Activated B cell treated with CpG ODN at 0.5 μM for 24 hours (primary cell): Measurements from ENCODE around the gene CADM1. TPM values are rescaled to one million over a fixed set of nuclear protein-coding genes. Genes with fewer than 3 reads are reported as not detected.

Source experiments
- ATAC-seq: fragments of 200-7000 bp; cut with Tn5 transposase; one replicate; pipeline ENCODE4 v1.10.0; 2021; ENCODE audit warnings: low read depth, mild to moderate bottlenecking, moderate library complexity
- CTCF ChIA-PET: fragments of 350-600 bp; sonication (Branson Sonifier 250); formaldehyde crosslinking; loops from one replicate; lab custom pipeline; 2021; ENCODE audit warnings: antibody characterized with exemption; lab: Charles Lee
- POLR2A ChIA-PET: fragments of 350-600 bp; sonication (Branson Sonifier 250); formaldehyde crosslinking; loops from one replicate; lab custom pipeline; 2021; ENCODE audit warnings: antibody characterized with exemption; lab: Charles Lee
- DNase-seq: peaks from one replicate; pipeline ENCODE4 v3.0.0; 2022
- H3K27ac Mint-ChIP-seq: one replicate; pipeline ENCODE4 v1.8.0; 2020; ENCODE audit warnings: mixed read lengths
- H3K27me3 Mint-ChIP-seq: one replicate; pipeline ENCODE4 v1.8.0; 2021; ENCODE audit warnings: mixed read lengths
- H3K36me3 Mint-ChIP-seq: one replicate; pipeline ENCODE4 v1.8.0; 2021; ENCODE audit warnings: low read depth, mixed read lengths
- H3K4me1 Mint-ChIP-seq: one replicate; pipeline ENCODE4 v1.8.0; 2021; ENCODE audit warnings: mixed read lengths
- H3K4me3 Mint-ChIP-seq: one replicate; pipeline ENCODE4 v1.8.0; 2020; ENCODE audit warnings: mild to moderate bottlenecking, mixed read lengths
- H3K9me3 Mint-ChIP-seq: one replicate; pipeline ENCODE4 v1.8.0; 2020; ENCODE audit warnings: mixed read lengths
- CTCF ChIP-seq: fragments of 200-600 bp; IDR thresholded peaks from one replicate; pipeline ENCODE4 v1.8.0; 2022; ENCODE audit warnings: antibody characterized with exemption, mild to moderate bottlenecking
- intact Hi-C: fragments of 100-400 bp; cut with micrococcal nuclease; formaldehyde crosslinking; loops from one replicate; pipeline ENCODE4 v1.15.1; 2024
- total RNA-seq: library from RNA; stranded (reverse); gene quantifications from 2 replicates; pipeline ENCODE4 v1.2.3, GENCODE V29; 2022

CADM1 gene
- total RNA-seq, 1 donor from 2014 or later: 0.86 TPM

GRCh38 chr11:115251126-115251525, 253.1 kb downstream of the CADM1 start:
- Mint-ChIP-seq H3K4me1 (peaks cover 4% of the 10 kb centered on the region), H3K36me3 (no peaks in the 10 kb centered on the region), H3K27me3 (no peaks in the 10 kb centered on the region), H3K4me3 (no peak overlapping the region), H3K27ac (no peak overlapping the region), H3K9me3 (no peaks in the 10 kb centered on the region)
- ChIA-PET CTCF (no interaction called here), POLR2A (no interaction called here)
- ATAC-seq (no peak), DNase-seq (no peak)
- no peak for TF ChIP-seq CTCF
- intact Hi-C loops: no loop called here

DNA sequence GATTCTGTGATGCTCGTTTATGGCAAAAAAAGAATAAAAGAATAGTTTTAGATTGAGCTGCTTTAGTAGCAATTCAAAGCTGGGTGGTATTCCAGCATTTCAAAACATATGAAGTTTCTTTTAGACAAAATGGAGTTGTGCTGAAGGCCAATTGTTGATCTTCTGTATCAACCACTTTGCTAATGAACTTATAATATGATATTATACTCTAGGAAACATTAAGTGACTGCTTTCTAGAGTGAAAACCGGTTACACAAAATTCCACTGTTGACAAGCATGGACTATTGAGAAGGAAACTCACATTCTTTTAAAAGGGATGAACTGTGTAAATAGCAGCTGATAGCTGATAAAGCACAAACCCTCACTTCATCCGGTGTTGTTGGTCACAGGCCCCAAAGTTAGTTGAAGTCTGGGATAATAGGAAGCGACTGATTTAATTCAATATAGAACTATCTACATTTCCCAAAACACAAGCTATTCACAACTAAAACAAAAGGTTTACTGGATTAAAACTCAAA, 255.1 kb downstream of the CADM1 start:
- Mint-ChIP-seq H3K9me3 (no peaks in the 10 kb centered on the region), H3K4me3 (no peak overlapping the region), H3K36me3 (no peaks in the 10 kb centered on the region), H3K4me1 (no peaks in the 10 kb centered on the region), H3K27me3 (no peaks in the 10 kb centered on the region), H3K27ac (no peak overlapping the region)
- DNase-seq: no peak
- ATAC-seq: no peak
- intact Hi-C loops: no loop called here
- TF ChIP-seq CTCF: no peak
- CTCF ChIA-PET: no interaction called here
- POLR2A ChIA-PET: interaction anchor here (0.5 kb wide), 1 partner anchor 1375 kb away, joined by 11 read pairs; no protein-coding TSS in a partner anchor

- Mint-ChIP-seq H3K27ac (no peak overlapping the region), H3K36me3 (no peaks in the 10 kb centered on the region), H3K4me1 (no peaks in the 10 kb centered on the region), H3K4me3 (no peak overlapping the region), H3K9me3 (no peaks in the 10 kb centered on the region), H3K27me3 (no peaks in the 10 kb centered on the region)
- ChIA-PET CTCF (no interaction called here), POLR2A (no interaction called here)
- intact Hi-C loops: no loop called here
- no peak for TF ChIP-seq CTCF
- ATAC-seq (no peak), DNase-seq (no peak)
Measured at GRCh38 chr11:115247953-115248352, 256.3 kb downstream of the CADM1 start.

DNA sequence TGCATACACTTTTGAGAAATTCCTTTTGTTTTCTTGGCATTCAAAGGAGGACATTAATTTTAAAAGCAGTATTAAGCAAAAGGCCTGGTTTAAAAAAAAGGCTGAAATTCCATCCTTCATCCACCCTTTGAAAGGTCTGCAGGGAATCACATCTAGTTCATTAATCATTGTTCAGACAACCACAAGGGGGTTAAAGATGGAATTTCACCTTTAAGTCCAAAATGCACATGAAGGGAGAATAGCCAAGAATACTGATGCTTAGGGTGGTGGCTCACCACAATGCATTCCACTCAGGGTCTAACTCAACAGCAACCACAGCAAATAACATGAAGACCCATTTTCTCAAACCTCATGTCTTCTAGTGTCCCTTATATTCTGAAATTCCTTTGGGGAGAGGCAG, 256.9 kb downstream of the CADM1 start:
- Mint-ChIP-seq H3K27me3 (no peaks in the 10 kb centered on the region), H3K4me1 (no peaks in the 10 kb centered on the region), H3K4me3 (no peak overlapping the region), H3K36me3 (no peaks in the 10 kb centered on the region), H3K27ac (no peak overlapping the region), H3K9me3 (no peaks in the 10 kb centered on the region)
- DNase-seq (no peak), ATAC-seq (no peak)
- intact Hi-C loops: no loop called here
- TF ChIP-seq CTCF: no peak
- ChIA-PET CTCF (no interaction called here), POLR2A (no interaction called here)

- no peaks in the 10 kb centered on the region for H3K9me3 Mint-ChIP-seq
- DNase-seq (no peak), ATAC-seq (no peak)
- H3K4me1 Mint-ChIP-seq: no peaks in the 10 kb centered on the region
- no peaks in the 10 kb centered on the region for H3K27me3 Mint-ChIP-seq
- TF ChIP-seq CTCF: no peak
- no peak overlapping the region for H3K27ac Mint-ChIP-seq
- no peak overlapping the region for H3K4me3 Mint-ChIP-seq
- POLR2A ChIA-PET: no interaction called here
- intact Hi-C loops: no loop called here
- H3K36me3 Mint-ChIP-seq: no peaks in the 10 kb centered on the region
- CTCF ChIA-PET: no interaction called here
Measured at GRCh38 chr11:115244758-115245157, 259.5 kb downstream of the CADM1 start.
